ENCODE data around the gene INSIG2.
"Not testable (repeated sequence)": the region's sequence is repeated elsewhere in the genome, so short reads cannot be mapped to it uniquely, and the experiment has no call there.

Gene INSIG2

DNA sequence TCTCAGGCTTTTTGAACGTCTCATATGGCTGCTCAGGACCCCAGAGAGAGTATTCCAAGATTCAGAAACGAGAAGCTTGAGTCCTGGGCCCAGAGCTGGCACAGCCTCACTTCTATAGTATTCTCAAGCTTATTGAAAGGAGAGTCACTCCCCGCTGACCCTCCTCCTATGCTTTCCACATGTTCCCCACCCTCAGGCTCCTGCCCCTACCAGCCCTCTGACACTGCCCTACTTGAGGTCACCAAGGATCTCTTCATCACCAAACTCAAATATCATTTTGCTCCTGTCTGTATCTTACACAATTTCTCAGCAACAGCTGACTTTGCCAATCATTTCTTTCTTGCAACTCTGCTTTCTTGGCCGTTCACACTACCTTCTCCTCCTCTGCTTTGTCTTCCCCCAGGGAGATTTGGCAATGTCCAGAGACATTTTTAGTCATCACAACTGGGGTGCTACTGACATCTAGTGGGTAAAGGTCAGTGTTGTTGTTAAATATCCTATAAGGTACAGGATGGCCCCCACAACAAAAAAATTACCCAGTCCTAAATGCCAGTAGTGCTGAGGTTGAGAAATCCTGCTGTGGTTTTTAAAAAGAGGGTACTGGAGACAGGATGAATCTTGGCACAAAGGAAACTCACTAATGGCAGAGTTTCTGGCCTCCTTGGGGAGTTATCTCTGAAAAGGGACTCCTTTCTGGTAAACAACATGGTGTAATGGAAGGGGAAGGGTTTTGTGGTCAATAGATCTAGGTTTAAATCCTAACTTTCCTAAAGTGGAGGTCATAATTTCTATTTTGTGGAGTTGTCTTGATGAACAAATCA, 26.9 kb upstream of the INSIG2 start:
- no peak for DNase-seq (ENCODE audit: low read depth)

DNA sequence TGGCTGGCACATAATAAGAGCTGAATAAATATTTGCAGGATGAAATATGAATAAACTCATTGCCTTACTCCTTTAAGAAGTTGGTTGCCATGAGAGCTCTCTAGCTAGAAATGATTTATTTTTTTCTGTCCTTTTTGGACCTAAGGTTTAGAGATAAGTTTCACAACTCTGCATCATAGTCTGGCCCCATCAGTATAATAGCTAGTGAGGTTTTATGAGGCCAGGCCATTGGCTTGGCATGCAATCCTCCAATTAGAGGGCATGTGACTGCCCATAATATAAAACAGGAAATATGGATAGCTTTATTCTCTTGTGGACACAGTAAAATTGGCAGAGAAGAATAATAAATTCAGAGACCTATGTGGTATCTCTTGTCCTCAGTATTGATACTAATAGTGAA, 26.2 kb upstream of the INSIG2 start:
- no peak for DNase-seq (ENCODE audit: low read depth)

DNA sequence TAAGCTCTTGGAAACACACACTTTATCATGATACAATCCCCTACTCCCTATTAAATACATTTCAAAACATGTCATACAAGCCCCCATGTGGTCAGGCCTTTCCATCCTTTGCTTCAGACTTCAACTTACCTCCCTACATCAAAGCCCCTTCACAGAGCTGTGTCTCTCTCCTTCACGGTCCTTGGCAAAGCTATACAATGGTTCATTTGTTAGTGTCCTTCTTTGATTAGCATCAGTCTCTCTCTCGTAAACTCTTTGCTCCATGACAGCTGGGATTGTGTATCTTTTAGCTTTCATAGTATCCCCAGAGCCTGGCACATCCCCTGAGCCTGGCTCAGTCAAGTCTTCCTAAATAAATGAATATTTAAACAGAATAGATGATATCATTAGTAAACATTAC, 25.6 kb upstream of the INSIG2 start:
- no peak for DNase-seq (ENCODE audit: low read depth)

DNA sequence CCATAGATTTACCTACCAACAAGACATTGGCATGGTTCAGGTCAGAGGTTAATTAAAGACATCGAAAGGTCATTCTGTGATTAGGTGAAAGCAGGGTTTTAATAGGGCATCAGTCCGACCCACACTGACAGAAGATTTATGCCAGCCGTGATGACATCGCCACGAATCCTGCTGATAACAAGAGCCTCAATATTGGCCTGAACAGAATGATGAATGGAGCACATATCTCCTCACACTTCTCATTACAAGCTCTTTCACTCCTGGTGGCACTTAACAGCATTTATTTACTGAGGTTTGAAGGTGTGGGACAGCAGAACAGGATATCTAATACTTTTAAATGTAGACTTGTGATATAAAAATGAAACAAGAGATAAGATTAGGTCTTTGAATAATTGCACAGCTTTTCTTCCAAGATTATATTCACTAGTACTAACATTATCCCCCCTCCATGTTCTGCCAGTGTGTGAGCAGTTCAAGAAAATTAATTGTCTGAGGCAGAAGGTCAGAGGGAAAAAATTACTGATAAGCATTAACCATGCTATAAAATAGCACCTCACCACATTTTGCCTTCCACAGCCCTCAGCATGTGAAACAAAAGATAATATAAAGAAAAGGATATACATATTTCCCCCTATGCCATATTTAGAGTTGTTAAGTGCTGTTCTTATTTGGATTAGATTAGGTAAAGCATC, 23.1 kb upstream of the INSIG2 start:
- DNase-seq (ENCODE audit: low read depth), result no peak

DNA sequence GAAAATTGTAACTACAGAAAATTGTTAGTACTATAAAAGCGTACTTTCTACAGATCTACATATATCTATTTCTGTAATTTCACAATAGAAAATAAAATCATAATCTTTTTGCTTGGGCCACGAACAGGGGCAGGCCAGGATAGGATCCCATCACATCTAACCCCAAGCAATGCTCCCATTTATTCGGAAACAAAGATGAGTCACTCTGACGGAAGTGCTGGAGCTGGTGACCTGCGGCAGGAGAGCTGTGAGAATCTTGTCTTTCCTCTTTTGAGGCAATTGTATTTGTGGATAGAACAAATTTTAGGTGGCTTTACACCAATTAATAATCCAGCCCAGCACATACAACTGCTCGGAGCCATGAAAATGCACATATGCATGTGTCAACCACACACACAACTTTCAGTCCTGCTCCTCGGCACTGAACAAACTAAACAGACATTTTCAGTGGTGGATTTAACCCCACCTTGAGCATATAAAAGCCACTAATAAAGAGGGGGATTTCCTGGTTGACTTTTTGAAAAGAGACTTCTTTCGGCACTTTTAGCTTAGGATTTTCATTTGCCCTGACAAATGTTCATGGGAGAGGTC, 22.3 kb upstream of the INSIG2 start:
- DNase-seq (ENCODE audit: low read depth), result no peak

DNA sequence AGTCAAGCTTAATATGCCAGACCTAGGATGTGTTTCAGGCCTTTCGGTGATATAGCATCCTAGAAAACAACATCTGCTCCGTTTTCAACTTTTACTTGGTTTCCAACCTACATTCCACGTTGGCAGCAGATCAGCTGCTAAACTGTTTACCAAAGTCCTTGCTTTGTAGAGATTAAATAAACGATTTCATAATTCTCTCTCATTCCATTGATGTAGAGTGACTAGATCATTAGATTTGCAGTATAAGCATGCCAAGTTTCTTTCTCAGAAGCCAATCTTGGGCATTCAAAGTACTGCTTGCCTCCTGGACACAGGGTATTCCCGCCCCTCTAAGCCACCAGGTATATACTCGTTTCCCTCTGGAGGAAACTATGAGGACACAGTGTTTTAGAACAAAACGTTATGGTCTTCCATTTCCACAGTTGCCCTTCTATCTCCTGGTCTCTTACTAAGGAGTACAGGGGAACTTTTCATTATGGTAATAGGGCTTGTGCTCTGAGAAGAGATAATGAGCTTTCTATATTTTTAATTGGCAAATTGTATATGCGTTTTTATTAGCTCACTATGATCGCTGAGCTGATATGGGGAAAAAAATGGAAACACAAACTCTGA, 10.5 kb upstream of the INSIG2 start:
- DNase-seq (ENCODE audit: low read depth), result no peak

DNA sequence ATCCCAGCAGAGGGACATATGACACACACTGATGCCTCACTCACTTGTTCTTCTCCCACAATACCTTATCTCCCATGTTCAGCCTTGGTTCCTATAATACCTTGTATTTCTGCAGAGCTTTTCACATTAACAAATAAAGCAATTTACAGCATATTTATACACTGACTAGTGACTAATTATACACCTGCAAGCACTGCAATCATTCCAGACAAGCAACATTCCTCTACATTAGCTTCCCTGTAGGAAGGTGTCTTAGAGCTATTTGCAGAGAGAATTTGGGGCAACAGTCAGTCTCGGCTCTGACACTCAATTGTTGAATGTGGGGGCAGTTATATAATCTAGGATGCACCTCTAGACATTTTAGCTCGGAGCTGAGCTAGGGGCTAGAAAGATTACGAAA, 9.5 kb upstream of the INSIG2 start:
- no peak for DNase-seq (ENCODE audit: low read depth)

DNA sequence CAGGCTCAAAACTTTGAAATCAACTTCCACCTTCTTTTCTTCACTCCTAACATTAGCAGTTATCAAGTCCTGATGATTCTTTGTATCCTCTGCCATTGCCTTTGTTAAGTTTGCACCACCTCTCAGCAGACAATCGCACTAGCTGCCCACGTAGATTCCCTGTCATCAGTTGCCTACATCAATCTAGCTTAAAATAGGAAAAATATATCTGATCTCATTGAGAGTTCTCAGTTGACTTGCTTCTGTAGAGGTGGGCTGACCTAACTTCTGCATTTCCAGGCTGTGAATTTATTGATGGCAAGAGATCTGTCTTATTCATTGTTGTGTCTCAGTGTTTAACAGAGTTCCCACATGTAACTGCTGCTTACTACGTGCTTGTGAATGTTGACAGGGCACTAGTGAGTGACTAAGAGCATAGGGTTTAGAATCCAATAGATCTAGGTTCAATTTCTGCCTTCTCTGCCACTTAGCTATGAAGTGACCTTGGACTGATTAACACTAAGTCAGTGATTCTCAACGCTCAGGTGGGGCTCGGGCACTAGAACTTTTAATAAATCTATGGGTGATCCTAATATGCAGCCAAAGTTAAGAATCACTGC, 3.7 kb upstream of the INSIG2 start:
- DNase-seq (ENCODE audit: low read depth), result no peak

DNA sequence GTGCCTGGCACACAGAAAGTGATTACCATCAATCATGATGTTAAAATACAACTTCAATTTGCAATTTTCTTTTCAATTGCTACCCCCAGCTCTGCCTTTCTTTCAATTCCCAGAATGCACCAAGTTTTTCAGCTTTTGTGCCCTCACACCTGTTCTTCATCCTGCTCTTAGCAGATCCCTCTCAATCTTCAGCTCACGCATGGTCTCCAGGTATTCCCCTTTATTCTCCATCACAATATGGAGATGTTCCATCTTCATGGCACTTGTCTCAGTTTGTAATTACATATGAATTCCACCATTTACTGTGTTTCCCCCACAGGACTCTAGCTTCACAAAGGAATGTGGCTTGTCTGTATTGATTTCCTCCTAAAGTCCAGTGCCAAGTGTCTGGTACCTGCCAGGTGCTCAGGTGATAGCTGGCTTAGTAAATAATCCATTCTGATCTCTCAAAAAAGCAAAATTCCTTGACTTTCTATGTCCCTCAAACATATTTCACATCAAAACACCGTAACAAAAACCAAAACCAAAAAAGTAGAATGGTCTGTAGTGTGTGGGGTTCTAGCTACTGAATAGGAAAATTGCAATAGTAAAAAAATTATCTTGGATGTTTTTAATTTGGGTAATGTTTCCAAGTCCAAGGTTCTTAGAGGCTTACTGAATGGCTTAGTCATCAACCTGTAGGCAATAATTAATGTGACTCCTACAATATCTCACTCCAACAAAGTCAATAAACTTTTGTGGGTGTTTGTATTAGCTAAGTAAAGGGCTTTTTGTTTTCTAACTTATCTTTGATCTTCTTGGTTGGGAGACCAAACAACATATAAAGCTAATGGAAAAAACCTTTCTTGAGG, 2.9 kb upstream of the INSIG2 start:
- no peak for DNase-seq (ENCODE audit: low read depth)

DNA sequence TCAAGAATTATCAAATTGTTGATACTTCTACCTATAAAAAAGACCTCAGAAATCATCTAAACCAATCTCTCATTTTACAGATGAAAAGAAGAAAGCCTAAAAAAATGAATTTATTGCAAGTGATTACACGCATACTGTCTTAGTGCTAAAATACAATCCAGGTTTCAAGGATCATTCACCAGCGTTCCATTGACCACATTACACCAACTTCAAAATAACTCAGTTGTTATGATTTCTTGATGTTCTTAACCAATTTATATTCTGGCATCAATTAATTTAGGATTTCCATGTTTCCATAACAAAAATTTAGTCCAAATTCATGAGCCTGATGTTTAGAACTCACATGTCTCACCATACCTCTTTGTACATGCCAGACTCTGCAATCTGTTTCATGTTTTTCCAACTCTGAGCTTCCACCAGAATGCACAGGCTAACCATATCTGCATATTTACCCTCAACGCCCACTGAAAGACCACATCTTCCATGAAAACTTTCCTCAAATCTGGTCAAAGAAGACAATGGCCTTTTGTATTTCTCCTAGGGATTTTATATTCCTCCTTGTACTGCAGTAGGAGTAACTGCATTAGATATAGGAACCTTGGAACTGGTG, 2.1 kb upstream of the INSIG2 start:
- no peak for DNase-seq (ENCODE audit: low read depth)

DNA sequence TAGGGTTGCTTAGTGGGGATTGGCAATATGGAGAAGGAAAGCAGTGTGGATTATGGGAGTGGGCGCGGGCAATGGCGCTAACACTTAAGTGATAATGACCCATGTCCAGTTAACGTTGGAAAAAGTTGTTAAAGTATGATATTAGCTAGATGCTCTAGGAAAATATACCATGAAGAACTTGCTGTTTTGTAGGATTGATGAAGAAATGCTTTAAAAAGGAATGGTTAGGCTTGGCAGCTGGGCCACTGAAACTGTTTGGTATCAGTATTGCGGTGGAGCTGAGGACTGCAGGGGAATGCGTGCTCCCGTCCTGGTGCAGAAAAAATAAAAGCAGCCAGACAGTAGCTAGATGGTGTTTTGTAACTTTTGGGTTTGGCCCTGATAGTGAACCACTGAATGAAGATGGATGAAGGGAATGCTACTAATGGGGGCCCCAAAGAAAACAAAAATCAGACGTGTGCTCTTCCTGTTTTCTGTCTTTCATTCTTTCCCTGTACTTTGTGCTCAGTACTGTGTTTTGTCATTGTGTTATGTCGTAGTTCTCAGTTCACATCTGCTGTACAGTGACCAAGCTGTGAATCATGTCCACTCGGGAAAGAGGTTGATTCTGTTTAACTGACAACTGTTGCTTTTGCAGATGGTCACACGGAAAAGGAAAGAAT, 999 bp downstream of the INSIG2 start:
- DNase-seq (ENCODE audit: low read depth), result no peak

DNA sequence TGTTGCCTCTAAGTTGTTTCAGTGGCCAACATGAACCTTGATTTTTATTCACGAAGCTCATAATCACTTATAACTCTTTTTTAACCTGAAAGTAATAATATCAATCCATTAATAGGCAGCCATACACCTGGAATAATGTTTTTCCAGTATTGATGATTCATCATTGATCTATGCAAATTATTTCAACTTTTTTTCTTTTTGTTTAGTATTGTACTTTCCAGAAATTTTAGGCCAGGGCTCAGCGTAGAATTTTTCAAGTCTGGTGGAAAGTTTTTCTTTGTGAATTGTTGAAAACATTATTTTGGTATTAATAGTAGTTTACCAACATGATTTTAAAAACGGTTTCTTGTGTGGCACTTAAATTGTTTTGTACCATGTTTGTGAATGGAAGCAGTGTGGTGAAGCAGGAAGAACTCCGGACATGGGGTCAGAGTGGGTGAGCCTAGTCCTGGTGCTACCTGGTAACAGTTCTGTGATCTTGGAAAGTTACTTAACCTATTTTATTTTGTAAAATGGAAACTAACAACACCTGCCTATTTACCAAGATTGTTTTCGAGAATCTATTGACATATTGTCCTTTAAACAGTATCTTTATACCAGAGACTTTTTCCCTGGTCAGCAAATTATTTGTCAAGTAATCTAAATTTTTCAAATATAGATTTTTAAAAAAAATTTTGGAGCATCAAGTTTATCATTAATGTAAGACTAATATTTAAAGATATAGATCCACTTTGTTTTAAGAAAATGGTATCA, 2.3 kb downstream of the INSIG2 start:
- DNase-seq (ENCODE audit: low read depth), result no peak

DNA sequence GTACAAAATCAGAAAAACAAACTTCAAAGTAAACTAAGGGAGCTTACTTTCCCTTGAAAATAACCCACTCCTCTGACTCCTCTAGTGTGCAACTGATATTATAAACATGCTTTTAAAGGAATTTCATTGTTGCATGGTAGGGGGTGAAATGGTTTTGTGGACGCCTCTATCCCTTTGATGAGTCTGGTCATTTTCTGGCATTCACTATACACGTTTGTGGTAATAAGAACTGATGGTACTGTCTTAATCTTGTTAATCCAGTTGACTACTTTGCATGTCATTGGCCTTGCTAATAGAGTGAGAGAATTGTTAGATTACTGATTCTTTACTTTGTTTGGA, 2.8 kb downstream of the INSIG2 start:
- DNase-seq (ENCODE audit: low read depth), result no peak

DNA sequence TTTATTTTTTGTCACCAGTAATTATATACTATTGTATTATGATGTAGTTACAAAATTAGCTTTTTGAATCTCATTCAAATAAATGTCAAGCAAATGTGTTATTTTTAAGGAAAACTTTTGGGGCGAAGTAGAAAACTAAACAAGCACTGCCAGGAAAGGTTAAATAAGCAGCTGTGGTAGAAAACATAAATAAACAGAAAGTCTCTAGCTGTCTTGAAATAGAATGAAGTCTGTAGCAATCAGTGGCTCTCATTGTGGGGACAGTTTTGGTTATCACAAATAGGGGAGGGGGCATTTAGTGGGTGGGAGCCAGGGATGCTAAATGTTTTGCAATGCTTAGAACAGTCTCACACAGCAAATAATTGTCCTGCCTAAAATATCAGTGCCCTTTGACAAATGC, 3.4 kb downstream of the INSIG2 start:
- no peak for DNase-seq (ENCODE audit: low read depth)

DNA sequence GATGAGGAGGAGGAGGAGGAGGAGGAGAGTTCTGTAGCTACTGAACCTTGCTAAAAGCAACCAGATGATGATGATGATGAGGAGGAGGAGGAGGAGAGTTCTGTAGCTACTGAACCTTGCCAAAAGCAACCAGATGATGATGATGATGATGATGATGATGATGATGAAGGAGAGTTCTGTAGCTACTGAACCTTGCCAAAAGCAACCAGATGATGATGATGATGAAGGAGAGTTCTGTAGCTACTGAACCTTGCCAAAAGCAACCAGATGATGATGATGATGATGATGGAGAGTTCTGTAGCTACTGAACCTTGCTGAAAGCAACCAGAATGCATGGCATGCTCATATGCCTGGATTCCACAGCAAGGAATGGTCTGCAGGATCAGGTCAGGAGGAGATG, 5.8 kb downstream of the INSIG2 start:
- not testable (repeated sequence) for DNase-seq (ENCODE audit: low read depth)

DNA sequence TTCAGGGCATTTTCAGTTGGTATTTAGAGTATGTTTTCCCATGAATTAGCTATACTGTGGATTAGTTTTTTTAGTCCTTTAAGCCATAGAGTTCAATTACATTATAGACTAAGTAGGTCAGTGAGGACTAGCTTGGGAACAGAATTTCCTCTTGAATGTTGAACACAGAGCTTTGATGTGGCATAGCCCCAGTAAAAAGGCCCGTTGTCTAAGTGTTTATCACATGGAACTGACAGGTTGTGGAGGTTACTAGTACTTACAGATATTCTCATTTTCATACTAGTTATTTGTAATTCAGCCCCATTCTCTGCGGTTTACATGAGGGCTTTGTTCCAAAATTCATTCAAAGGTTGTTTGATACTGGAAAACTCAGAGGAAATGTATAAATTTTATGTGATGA, 6.2 kb downstream of the INSIG2 start:
- DNase-seq (ENCODE audit: low read depth), result no peak

DNA sequence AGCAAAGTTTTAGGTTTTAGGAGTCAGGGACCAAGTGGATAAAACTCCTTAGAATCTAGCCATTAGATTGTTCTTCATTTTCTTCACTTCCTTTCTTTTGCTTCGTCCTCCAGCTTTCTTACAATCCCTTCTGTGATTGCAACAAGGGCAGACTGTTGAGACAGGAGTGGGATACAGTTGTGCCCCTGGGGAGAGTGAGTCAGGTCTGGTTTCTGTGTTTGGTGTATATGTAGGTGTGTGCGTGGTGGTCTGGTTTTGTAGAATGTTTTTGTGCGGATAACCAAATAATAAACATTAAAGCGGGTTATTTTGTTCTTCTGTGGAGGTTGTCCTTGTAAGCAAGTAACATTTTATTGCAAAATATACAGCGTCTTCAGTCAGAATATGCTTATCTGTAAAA, 7.3 kb downstream of the INSIG2 start:
- DNase-seq (ENCODE audit: low read depth), result no peak

DNA sequence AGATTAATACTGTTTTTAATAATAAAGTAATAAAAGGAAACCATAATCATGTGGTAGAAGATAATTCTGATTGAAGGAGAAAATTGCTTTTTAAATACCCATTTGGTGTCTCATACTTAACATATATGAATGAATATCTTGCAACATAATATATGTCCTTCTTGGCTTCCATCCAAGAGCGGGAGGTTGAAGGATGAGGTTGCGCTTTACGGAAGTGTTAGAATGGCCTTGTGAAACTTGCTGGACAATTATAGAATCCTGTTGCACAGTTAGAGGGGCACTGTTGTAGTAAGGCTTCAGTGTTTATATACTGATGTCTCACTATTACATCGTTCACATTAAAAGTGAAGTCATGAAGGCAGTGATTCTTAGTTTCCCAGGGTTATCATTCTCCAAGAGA, 9.4 kb downstream of the INSIG2 start:
- DNase-seq (ENCODE audit: low read depth), result no peak

DNA sequence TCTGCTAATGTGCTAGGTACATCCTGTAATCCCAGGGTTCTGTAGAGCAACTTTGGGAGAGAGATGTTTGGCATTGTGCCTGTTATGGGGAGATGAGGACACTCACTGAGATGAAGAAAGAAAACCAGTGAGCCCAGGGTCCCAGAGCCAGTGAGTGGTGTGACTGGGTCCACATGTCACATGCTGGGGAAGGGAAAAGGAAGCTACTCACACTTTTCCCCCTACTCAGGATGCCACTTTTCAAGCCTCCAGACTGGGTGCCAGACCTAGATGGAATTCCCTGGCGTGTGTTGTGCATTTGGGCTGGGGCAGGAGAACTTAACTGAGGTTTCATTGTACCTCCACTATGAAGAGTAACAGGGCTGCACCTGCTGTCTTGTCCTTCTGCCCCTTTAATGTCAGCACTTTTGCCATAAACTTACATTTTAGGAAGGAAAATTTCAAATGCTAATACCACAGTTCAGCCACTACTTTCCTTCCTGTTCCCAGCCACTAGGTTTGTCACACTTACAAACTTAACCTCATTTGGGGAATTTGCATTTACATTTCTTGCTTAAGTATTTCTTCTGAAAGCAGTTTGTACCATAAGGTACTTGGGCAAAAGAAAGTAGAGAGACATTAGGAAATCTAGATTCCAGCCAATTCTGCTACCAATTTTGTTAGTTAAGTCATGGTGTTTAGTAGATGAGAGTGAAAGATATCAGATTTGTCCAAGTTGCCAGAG, 10.2 kb downstream of the INSIG2 start:
- DNase-seq (ENCODE audit: low read depth), result no peak
